K562 (cell line): ENCODE data around the gene TMSB10. TPM values are rescaled to one million over a fixed set of nuclear protein-coding genes. Genes with fewer than 3 reads are reported as not detected.

Experiments used
- ATAC-seq: fragments of 200-7000 bp; cut with Tn5 transposase; 3 replicates; pipeline ENCODE4 v1.9.1; 2020; ENCODE audit warnings: moderate library complexity
- BruUV-seq: library from RNA; stranded (reverse); fragments of 400-500 nt; replicated peaks from 2 replicates; lab custom pipeline; 2021; lab: Mats Ljungman, UMichigan
- CTCF ChIA-PET: fragments of 300-600 bp; formaldehyde crosslinking; extraction: SDS; loops from one replicate; lab custom pipeline; 2021; ENCODE audit warnings: low intra/inter-chr PET ratio; lab: Yijun Ruan, JAX
- POLR2A ChIA-PET: fragments of 300-600, 350-650 bp; sonication (Branson Sonifier 250); formaldehyde crosslinking; extraction: SDS; loops from one replicate; lab custom pipeline; 2021; ENCODE audit warnings: antibody characterized with exemption, inconsistent platforms; lab: Yijun Ruan, JAX
- DNase-seq, 4 experiments: peaks; one replicate each; pipeline versions ENCODE4 v3.0.0 to v3.0.0-alpha.2; 2011 to 2018; ENCODE audit warnings: low spot score in 3 of 4, mixed read lengths in 3 of 4; ENCODE audit errors: extremely low read depth in 1 of 4
- FAIRE-seq: peaks from 2 replicates; lab custom pipeline; 2011; peaks lifted over from hg19 to GRCh38; lab: Jason Lieb, UNC
- H2AFZ ChIP-seq: 2 replicates; pipeline ENCODE4 v1.6.0; 2011; ENCODE audit warnings: low read depth, low read length, control low read depth, inconsistent platforms
- H3K27ac ChIP-seq: fragments of 200-600 bp; 3 replicates; pipeline ENCODE4 v1.8.0; 2011; ENCODE audit warnings: low read depth, mild to moderate bottlenecking, control low read depth, inconsistent platforms, low read length, moderate library complexity, mixed read lengths; ENCODE audit errors: extremely low read depth
- H3K27me3 ChIP-seq, 2 experiments: fragments of 300-600 bp in 1 of 2; 2 replicates in 1 of 2; 3 replicates in 1 of 2; pipeline versions ENCODE4 v1.6.0 to v1.8.0; 2011; ENCODE audit warnings: inconsistent platforms in 2 of 2, low read length in 2 of 2, mild to moderate bottlenecking in 1 of 2, mixed read lengths in 1 of 2, moderate library complexity in 1 of 2; ENCODE audit not compliant: control insufficient read depth in 2 of 2, insufficient read depth in 2 of 2
- H3K36me3 ChIP-seq: fragments of 300-600 bp; 3 replicates; pipeline ENCODE4 v1.8.0; 2011; ENCODE audit warnings: mild to moderate bottlenecking, low read length, inconsistent platforms; ENCODE audit not compliant: control insufficient read depth, insufficient read depth
- H3K4me1 ChIP-seq, 2 experiments: fragments of 200-600 bp in 1 of 2; replicated peaks in 1 of 2; 2 replicates in 1 of 2; 3 replicates in 1 of 2; pipeline versions ENCODE4 v1.5.1 to v1.8.0; 2011; ENCODE audit warnings: inconsistent platforms in 2 of 2, low read length in 2 of 2, mild to moderate bottlenecking in 1 of 2, mixed read lengths in 1 of 2, moderate library complexity in 1 of 2; ENCODE audit not compliant: control insufficient read depth in 2 of 2, insufficient read depth in 2 of 2
- H3K4me2 ChIP-seq: 2 replicates; pipeline ENCODE4 v1.6.1; 2011; ENCODE audit warnings: low read length, control low read depth, inconsistent platforms, mixed read lengths; ENCODE audit not compliant: insufficient read depth
- H3K4me3 ChIP-seq: fragments of 200-600 bp; sonication (generic), shearing (Covaris generic); 2 replicates; pipeline ENCODE4 v1.5.1; 2016; ENCODE audit warnings: control low read depth, inconsistent platforms
- H3K79me2 ChIP-seq: fragments of 200-600 bp; 3 replicates; pipeline ENCODE4 v1.8.0; 2011; ENCODE audit warnings: low read length, inconsistent platforms; ENCODE audit not compliant: control insufficient read depth, insufficient read depth
- H3K9ac ChIP-seq, 2 experiments: 2 replicates each; pipeline versions ENCODE4 v1.6.0 to v1.6.1; 2011; ENCODE audit warnings: low read depth in 2 of 2, low read length in 2 of 2, control low read depth in 1 of 2, inconsistent platforms in 1 of 2, mild to moderate bottlenecking in 1 of 2, mixed read lengths in 1 of 2; ENCODE audit not compliant: insufficient read depth in 1 of 2
- H3K9me1 ChIP-seq: one replicate; pipeline ENCODE4 v1.6.0; 2011; ENCODE audit warnings: inconsistent platforms, mild to moderate bottlenecking, low read length, moderate library complexity; ENCODE audit not compliant: control insufficient read depth, insufficient read depth
- H3K9me3 ChIP-seq: replicated peaks from 2 replicates; pipeline ENCODE4 v1.5.1; 2011; ENCODE audit warnings: low read depth, low read length, inconsistent platforms; ENCODE audit not compliant: control insufficient read depth, insufficient read depth
- H4K20me1 ChIP-seq: replicated peaks from 2 replicates; pipeline ENCODE4 v1.6.1; 2011; ENCODE audit warnings: low read length, inconsistent platforms, mixed read lengths; ENCODE audit not compliant: control insufficient read depth, insufficient read depth
- C11orf30 ChIP-seq: fragments of 450-650 bp; IDR thresholded peaks from 2 replicates; pipeline ENCODE4 v1.6.1; 2016; ENCODE audit warnings: low read depth, mild to moderate bottlenecking
- DNMT1 ChIP-seq: fragments of 450-650 bp; IDR thresholded peaks from 2 replicates; pipeline ENCODE4 v1.6.1; 2016; ENCODE audit warnings: antibody characterized with exemption, mild to moderate bottlenecking
- E2F5 ChIP-seq: sonication (generic); formaldehyde crosslinking; IDR thresholded peaks from 2 replicates; pipeline ENCODE4 v1.8.0; 2022; ENCODE audit warnings: mild to moderate bottlenecking, missing genetic modification reagents
- MTA1 ChIP-seq: fragments of 450-650 bp; IDR thresholded peaks from 2 replicates; pipeline ENCODE4 v1.6.1; 2017; ENCODE audit warnings: borderline replicate concordance
- NCOA4 ChIP-seq: fragments of 450-650 bp; IDR thresholded peaks from 2 replicates; pipeline ENCODE4 v1.6.1; 2018; ENCODE audit warnings: mild to moderate bottlenecking; ENCODE audit not compliant: partially characterized antibody
- RBM17 ChIP-seq: fragments of 200-400 bp; formaldehyde crosslinking; IDR thresholded peaks from 2 replicates; pipeline ENCODE4 v1.6.1; 2017; ENCODE audit warnings: low read depth, mild to moderate bottlenecking, low read length, borderline replicate concordance
- STAT5A ChIP-seq: IDR thresholded peaks from 2 replicates; pipeline ENCODE4 v1.6.1; 2012; ENCODE audit warnings: low read length, inconsistent platforms, borderline replicate concordance
- TEAD2 ChIP-seq: fragments of 450-650 bp; IDR thresholded peaks from 2 replicates; pipeline ENCODE4 v1.6.1; 2016; ENCODE audit warnings: missing genetic modification characterization, control low read depth, missing compliant biosample characterization
- ZFP1 ChIP-seq: fragments of 450-650 bp; formaldehyde crosslinking; IDR thresholded peaks from 2 replicates; pipeline ENCODE4 v1.4.0; 2020; ENCODE audit warnings: mild to moderate bottlenecking, mixed read lengths
- ZNF431 ChIP-seq: sonication (generic); formaldehyde crosslinking; IDR thresholded peaks from 2 replicates; pipeline ENCODE4 v1.8.0; 2022; ENCODE audit warnings: mild to moderate bottlenecking, missing genetic modification reagents
- WGBS: fragments of 100-300 bp; shearing (Covaris generic); methylation state at CpG from one replicate; pipeline ENCODE4 v1.1.6; 2016; ENCODE audit warnings: low coverage, mixed read lengths; ENCODE audit not compliant: insufficient coverage; ENCODE audit errors: missing lambda C conversion rate; 5-methylcytosine and 5-hydroxymethylcytosine counted together
- in situ Hi-C: fragments of 300-500 bp; cut with MboI; formaldehyde crosslinking; loops from 4 replicates; pipeline ENCODE4 v1.15.0; 2018; ENCODE audit warnings: inconsistent platforms, mixed read lengths
- intact Hi-C: fragments of 100-400 bp; cut with micrococcal nuclease; formaldehyde crosslinking; loops from 2 replicates; pipeline ENCODE4 v1.14.2; 2022
- polyA plus RNA-seq, 8 experiments: library from polyadenylated mRNA; depleted of rRNA in 4 of 8; stranded (reverse) in 5 of 8; unstranded in 3 of 8; fragments of >200 nt; fragmentation: Nextera tagmentation in 2 of 8; fragmentation: Illumina TruSeq in 1 of 8; extraction: Ambion mirVana in 2 of 8; extraction: Trizol in 1 of 8; gene quantifications; 2 replicates each; pipeline versions ENCODE4 v1.2.1 to v1.2.3, GENCODE V29; 2011 to 2014; ENCODE audit warnings: inconsistent platforms in 1 of 8, missing spikeins in 1 of 8
- total RNA-seq, 7 experiments: library from RNA; depleted of rRNA in 6 of 7; stranded (reverse); fragments of >200 nt in 6 of 7; fragmentation: Illumina TruSeq in 2 of 7; extraction: Trizol in 2 of 7; gene quantifications; 2 replicates each; pipeline versions ENCODE4 v1.2.1 to v1.2.3, GENCODE V29; 2011 to 2021; ENCODE audit warnings: low replicate concordance in 1 of 7

The TMSB10 gene
- total and polyA plus RNA-seq, 9 of the 15 experiments (the other 6 are each of a cell fraction or from before 2014, with no cell fraction given): 382 to 2,226 (median 959) TPM

DNA sequence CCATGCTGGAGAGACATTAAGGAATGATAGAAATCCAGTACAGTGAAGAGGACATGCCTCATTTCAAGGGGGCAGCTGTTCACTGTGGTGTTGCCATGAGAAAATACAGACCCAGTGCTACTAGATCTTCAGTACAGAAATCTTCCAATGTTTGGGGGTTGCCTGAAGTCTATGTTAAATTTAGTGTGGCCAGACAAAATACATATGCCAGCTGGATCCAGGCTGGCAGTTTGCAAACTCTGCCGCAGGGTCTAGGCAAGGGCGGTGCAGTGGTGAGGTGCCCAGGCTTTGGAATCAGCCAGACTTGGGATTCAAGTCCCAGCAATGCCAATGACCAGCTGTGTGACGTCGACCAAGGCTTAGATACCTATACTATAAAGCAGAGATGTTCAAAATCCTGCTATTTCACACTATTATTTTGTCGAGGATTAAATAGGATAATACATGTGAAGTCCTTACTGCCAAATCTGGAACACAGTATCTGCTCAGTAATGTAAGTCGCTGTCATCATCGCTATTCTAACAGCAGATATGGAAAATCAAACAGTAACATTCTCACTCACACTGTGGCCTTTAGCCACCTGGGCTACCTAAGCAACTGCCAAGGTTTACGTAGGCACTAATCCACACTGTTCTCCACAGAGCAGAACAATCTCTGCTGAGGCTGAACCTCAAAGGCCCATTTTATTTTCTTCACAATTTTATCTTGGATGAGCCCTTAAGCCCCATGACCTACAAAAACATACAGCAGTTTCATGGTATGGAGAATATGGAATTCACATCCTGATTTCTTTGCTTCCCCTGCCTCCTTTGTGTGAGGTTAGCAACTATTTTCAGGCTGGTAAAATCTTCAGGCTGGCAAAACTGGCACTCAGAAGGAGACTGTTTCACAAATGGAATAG lies 5.9 kb upstream of the TMSB10 start:
- Histone ChIP-seq H3K4me3 (no peak overlapping the region), H3K9me3 (no peaks in the 10 kb centered on the region), H2AFZ (no peak overlapping the region), H3K36me3 (no peaks in the 10 kb centered on the region), H3K27ac (no peak overlapping the region), H3K27me3 (no peaks in the 10 kb centered on the region), H3K9ac (no peak overlapping the region), H4K20me1 (no peaks in the 10 kb centered on the region), H3K79me2 (no peaks in the 10 kb centered on the region), H3K9me1 (no peaks in the 10 kb centered on the region), H3K4me1 (peaks cover 4 to 8% of the 10 kb centered on the region in 2 experiments; a peak in 3 of 5 replicates), H3K4me2 (no peak overlapping the region)
- TF ChIP-seq RBM17 (no peak), NCOA4 (no peak), E2F5 (CRISPR knock-in tag) (no peak), ZFP1 (CRISPR knock-in tag) (no peak), MTA1 (no peak), C11orf30 (no peak), STAT5A (no peak), TEAD2 (no peak), DNMT1 (no peak), ZNF431 (CRISPR knock-in tag) (no peak)
- intact Hi-C loops: no loop called here
- ATAC-seq (no peak), FAIRE-seq (no peak), DNase-seq (no peak)
- BruUV-seq: no TSS peak
- in situ Hi-C loops: no loop called here
- ChIA-PET CTCF (no interaction called here), POLR2A (no interaction called here)
- WGBS: 49% methylated on average over 8 of the region's 8 CpGs
